HG03520 (cell line): ENCODE results near the gene SEMA5A.

Experiments
- ATAC-seq: cut with Tn5 transposase; IDR thresholded peaks from one replicate; pipeline ENCODE4 v1.9.1; 2021; ENCODE audit warnings: mild to moderate bottlenecking, moderate library complexity; ENCODE audit not compliant: unreplicated experiment

Gene SEMA5A

GRCh38 chr5:9148242-9148641 is 397.6 kb downstream of the SEMA5A start:
- ATAC-seq, result no peak

GRCh38 chr5:9140711-9141110 is 405.2 kb downstream of the SEMA5A start:
- ATAC-seq, result no peak

GRCh38 chr5:9140202-9140601 is 405.7 kb downstream of the SEMA5A start:
- no peak for ATAC-seq

- ATAC-seq, result no peak
Measured at GRCh38 chr5:9139344-9139743, 406.5 kb downstream of the SEMA5A start.

- no peak for ATAC-seq
Measured at GRCh38 chr5:9128136-9128535, 417.7 kb downstream of the SEMA5A start.

GRCh38 chr5:9126490-9126889 is 419.4 kb downstream of the SEMA5A start:
- ATAC-seq, result no peak

GRCh38 chr5:9125852-9126251 is 420.0 kb downstream of the SEMA5A start:
- no peak for ATAC-seq

GRCh38 chr5:9124838-9125237 is 421.0 kb downstream of the SEMA5A start:
- ATAC-seq, result no peak

- ATAC-seq, result no peak
Measured at GRCh38 chr5:9124071-9124470, 421.8 kb downstream of the SEMA5A start.

- ATAC-seq, result no peak
Measured at GRCh38 chr5:9122528-9122927, 423.3 kb downstream of the SEMA5A start.

GRCh38 chr5:9121597-9121996 is 424.3 kb downstream of the SEMA5A start:
- ATAC-seq, result no peak

- no peak for ATAC-seq
Measured at GRCh38 chr5:9118852-9119251, 427.0 kb downstream of the SEMA5A start.

GRCh38 chr5:9115093-9115492 is 430.8 kb downstream of the SEMA5A start:
- no peak for ATAC-seq

GRCh38 chr5:9112520-9113291 is 433.2 kb downstream of the SEMA5A start:
- ATAC-seq, result no peak

GRCh38 chr5:9108162-9108561 is 437.7 kb downstream of the SEMA5A start:
- no peak for ATAC-seq

- no peak for ATAC-seq
Measured at GRCh38 chr5:9105851-9106250, 440.0 kb downstream of the SEMA5A start.

- no peak for ATAC-seq
Measured at GRCh38 chr5:9104571-9105339, 441.1 kb downstream of the SEMA5A start.

- ATAC-seq, result no peak
Measured at GRCh38 chr5:9103290-9103689, 442.6 kb downstream of the SEMA5A start.

GRCh38 chr5:9099689-9100088 is 446.2 kb downstream of the SEMA5A start:
- ATAC-seq, result no peak

- ATAC-seq, result no peak
Measured at GRCh38 chr5:9098990-9099389, 446.9 kb downstream of the SEMA5A start.

GRCh38 chr5:9094582-9094981 is 451.3 kb downstream of the SEMA5A start:
- ATAC-seq, result no peak

GRCh38 chr5:9091896-9092662 is 453.8 kb downstream of the SEMA5A start:
- no peak for ATAC-seq
